Mucosa of stomach (tissue), 1 donor: Measurements from ENCODE around the gene ANKUB1.

Source experiments
- H3K27me3 ChIP-seq: one replicate; pipeline ENCODE4 v1.7.0; 2013; ENCODE audit warnings: mild to moderate bottlenecking, low read length; ENCODE audit not compliant: control insufficient read depth, insufficient read depth
- H3K36me3 ChIP-seq: one replicate; pipeline ENCODE4 v1.7.0; 2013; ENCODE audit warnings: low read length; ENCODE audit not compliant: control insufficient read depth, insufficient read depth
- H3K4me1 ChIP-seq: one replicate; pipeline ENCODE4 v1.7.0; 2013; ENCODE audit warnings: mild to moderate bottlenecking, low read length; ENCODE audit not compliant: control insufficient read depth, insufficient read depth
- H3K4me3 ChIP-seq: one replicate; pipeline ENCODE4 v1.7.0; 2013; ENCODE audit warnings: low read length
- H3K9ac ChIP-seq: one replicate; pipeline ENCODE4 v1.7.0; 2013; ENCODE audit warnings: mild to moderate bottlenecking, low read length, moderate library complexity
- H3K9me3 ChIP-seq: one replicate; pipeline ENCODE4 v1.7.0; 2013; ENCODE audit warnings: mild to moderate bottlenecking, low read length, moderate library complexity; ENCODE audit not compliant: control insufficient read depth
- donor health status: Pancreatic carcinoma.

ANKUB1 gene

GRCh38 chr3:149806171-149806778 lies 13.9 kb upstream of the ANKUB1 start:
- no peaks in the 10 kb centered on the region for H3K9me3 ChIP-seq
- no peak overlapping the region for H3K9ac ChIP-seq
- no peaks in the 10 kb centered on the region for H3K36me3 ChIP-seq
- H3K4me1 ChIP-seq, result no peaks in the 10 kb centered on the region
- no peak overlapping the region for H3K4me3 ChIP-seq
- no peaks in the 10 kb centered on the region for H3K27me3 ChIP-seq

GRCh38 chr3:149801639-149802038 lies 9.3 kb upstream of the ANKUB1 start:
- no peaks in the 10 kb centered on the region for H3K27me3 ChIP-seq
- H3K4me1 ChIP-seq, result no peaks in the 10 kb centered on the region
- H3K9me3 ChIP-seq, result no peaks in the 10 kb centered on the region
- no peaks in the 10 kb centered on the region for H3K36me3 ChIP-seq
- H3K4me3 ChIP-seq, result no peak overlapping the region
- no peak overlapping the region for H3K9ac ChIP-seq

DNA sequence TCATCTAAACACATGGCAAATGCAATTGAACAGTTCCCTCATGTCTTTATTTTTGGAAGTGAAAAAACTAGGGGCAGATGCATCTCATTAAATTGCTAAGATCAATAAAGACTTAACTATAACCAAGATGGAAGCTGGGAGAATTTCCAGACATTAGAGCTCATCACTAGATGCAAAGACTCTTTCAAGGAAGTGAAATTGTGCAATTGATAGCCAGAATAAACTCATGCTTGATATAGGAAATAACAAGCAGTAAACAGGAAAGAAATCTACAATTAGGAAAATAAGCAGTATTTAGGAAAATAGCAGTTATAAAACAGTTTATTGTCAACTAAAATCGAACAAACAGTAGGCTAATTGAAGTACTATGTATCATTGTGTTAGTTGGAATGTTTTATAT lies 8.8 kb upstream of the ANKUB1 start:
- H3K36me3 ChIP-seq, result no peaks in the 10 kb centered on the region
- H3K4me3 ChIP-seq, result no peak overlapping the region
- H3K27me3 ChIP-seq, result no peaks in the 10 kb centered on the region
- H3K4me1 ChIP-seq, result no peaks in the 10 kb centered on the region
- no peaks in the 10 kb centered on the region for H3K9me3 ChIP-seq
- no peak overlapping the region for H3K9ac ChIP-seq

GRCh38 chr3:149800693-149801092 lies 8.3 kb upstream of the ANKUB1 start:
- no peaks in the 10 kb centered on the region for H3K4me1 ChIP-seq

GRCh38 chr3:149796026-149796425 lies 3.7 kb upstream of the ANKUB1 start:
- H3K36me3 ChIP-seq, result no peaks in the 10 kb centered on the region
- H3K27me3 ChIP-seq, result no peaks in the 10 kb centered on the region
- no peak overlapping the region for H3K4me3 ChIP-seq
- H3K9ac ChIP-seq, result no peak overlapping the region
- H3K4me1 ChIP-seq, result no peaks in the 10 kb centered on the region
- no peaks in the 10 kb centered on the region for H3K9me3 ChIP-seq

More at GRCh38 chr3:149800693-149801092, 8.3 kb upstream of the ANKUB1 start:
- no peak overlapping the region for H3K9ac ChIP-seq
- H3K4me3 ChIP-seq, result no peak overlapping the region
- H3K36me3 ChIP-seq, result no peaks in the 10 kb centered on the region
- H3K9me3 ChIP-seq, result no peaks in the 10 kb centered on the region
- no peaks in the 10 kb centered on the region for H3K27me3 ChIP-seq

DNA sequence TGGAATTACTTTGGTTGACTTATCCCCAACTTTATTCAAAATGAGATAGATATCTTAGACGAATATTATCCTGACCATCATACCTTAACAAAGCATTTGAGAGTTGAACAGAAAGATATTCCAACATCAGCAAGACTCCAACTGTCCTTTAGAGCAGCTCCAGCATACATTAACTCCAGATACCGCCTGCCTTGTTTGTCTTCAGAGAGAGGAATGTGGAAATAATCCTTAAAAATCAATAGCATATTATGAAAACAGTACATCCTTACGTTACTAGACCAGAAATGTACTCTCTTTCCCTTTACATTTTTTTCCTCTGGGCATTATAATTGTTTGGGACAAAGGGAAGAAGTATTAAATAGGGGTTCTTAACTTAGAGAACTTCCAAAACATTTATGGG lies 1.7 kb downstream of the ANKUB1 start:
- no peaks in the 10 kb centered on the region for H3K4me1 ChIP-seq
- H3K36me3 ChIP-seq, result no peaks in the 10 kb centered on the region
- no peaks in the 10 kb centered on the region for H3K9me3 ChIP-seq
- no peak overlapping the region for H3K9ac ChIP-seq
- H3K4me3 ChIP-seq, result no peak overlapping the region
- H3K27me3 ChIP-seq, result no peaks in the 10 kb centered on the region

DNA sequence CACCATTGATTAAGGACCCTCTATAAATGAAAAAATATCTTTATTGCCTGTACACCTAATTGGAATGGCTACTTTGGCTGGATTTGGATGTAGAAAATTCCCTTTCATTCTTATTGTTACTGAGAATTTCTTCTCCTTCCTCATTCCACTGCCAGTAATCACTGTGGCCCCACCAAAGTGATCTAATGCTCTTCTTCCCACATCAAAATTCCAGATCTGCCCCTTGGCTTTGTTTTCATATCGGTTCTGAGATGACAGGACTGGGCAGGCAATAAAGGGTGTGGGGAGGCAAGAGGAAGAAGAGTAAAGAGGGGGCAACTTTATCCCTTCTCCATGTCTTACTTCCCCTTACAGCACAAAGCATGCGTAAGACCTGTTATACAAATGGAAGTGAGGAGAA lies 2.1 kb downstream of the ANKUB1 start:
- Histone ChIP-seq H3K4me1 (no peaks in the 10 kb centered on the region), H3K27me3 (no peaks in the 10 kb centered on the region), H3K4me3 (no peak overlapping the region), H3K9ac (no peak overlapping the region), H3K9me3 (no peaks in the 10 kb centered on the region), H3K36me3 (no peaks in the 10 kb centered on the region)

GRCh38 chr3:149784064-149784704 lies 8.2 kb downstream of the ANKUB1 start:
- Histone ChIP-seq H3K4me1 (no peaks in the 10 kb centered on the region), H3K27me3 (no peaks in the 10 kb centered on the region), H3K9ac (no peak overlapping the region), H3K36me3 (no peaks in the 10 kb centered on the region), H3K4me3 (no peak overlapping the region), H3K9me3 (no peaks in the 10 kb centered on the region)

- Histone ChIP-seq H3K27me3 (no peaks in the 10 kb centered on the region), H3K9me3 (no peaks in the 10 kb centered on the region), H3K4me1 (no peaks in the 10 kb centered on the region), H3K36me3 (no peaks in the 10 kb centered on the region), H3K4me3 (no peak overlapping the region), H3K9ac (no peak overlapping the region)
Observed at GRCh38 chr3:149783576-149783975, 8.8 kb downstream of the ANKUB1 start.

DNA sequence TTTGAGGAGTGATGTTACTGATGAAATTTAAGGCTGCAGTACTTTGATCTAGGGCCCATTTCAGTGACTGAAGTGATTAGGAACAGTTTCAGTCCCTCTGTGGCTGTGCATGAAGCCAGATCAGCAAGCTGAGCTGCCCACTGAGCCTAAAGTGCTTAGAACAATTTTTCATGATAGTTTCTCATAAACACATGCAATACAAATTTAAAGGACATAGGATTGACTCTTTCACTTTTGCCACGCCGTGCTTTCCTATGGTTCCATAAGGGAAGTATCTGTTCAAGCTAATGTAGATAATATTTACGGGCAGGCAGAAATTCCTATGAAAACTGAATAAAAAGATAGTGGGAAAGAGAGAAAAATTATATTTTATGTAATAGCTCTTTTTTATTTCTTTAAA lies 10.6 kb downstream of the ANKUB1 start:
- Histone ChIP-seq H3K27me3 (no peaks in the 10 kb centered on the region), H3K36me3 (no peaks in the 10 kb centered on the region), H3K9me3 (no peaks in the 10 kb centered on the region), H3K4me3 (no peak overlapping the region), H3K4me1 (peaks cover 7% of the 10 kb centered on the region), H3K9ac (no peak overlapping the region)

GRCh38 chr3:149781211-149781610 lies 11.1 kb downstream of the ANKUB1 start:
- H3K27me3 ChIP-seq, result no peaks in the 10 kb centered on the region
- H3K9ac ChIP-seq, result no peak overlapping the region
- no peak overlapping the region for H3K4me3 ChIP-seq
- peaks cover 7% of the 10 kb centered on the region for H3K4me1 ChIP-seq
- H3K36me3 ChIP-seq, result no peaks in the 10 kb centered on the region
- H3K9me3 ChIP-seq, result no peaks in the 10 kb centered on the region

- H3K9ac ChIP-seq, result no peak overlapping the region
- H3K4me3 ChIP-seq, result no peak overlapping the region
- peaks cover 7% of the 10 kb centered on the region for H3K4me1 ChIP-seq
- H3K9me3 ChIP-seq, result no peaks in the 10 kb centered on the region
- no peaks in the 10 kb centered on the region for H3K36me3 ChIP-seq
- no peaks in the 10 kb centered on the region for H3K27me3 ChIP-seq
Observed at GRCh38 chr3:149777414-149778214, 14.7 kb downstream of the ANKUB1 start.
